Frontal cortex (tissue), 4 donors: Measurements from ENCODE around the gene STX11. TPM values are rescaled to one million over a fixed set of nuclear protein-coding genes. Genes with fewer than 3 reads are reported as not detected.
"Not testable (repeated sequence)": the region's sequence is repeated elsewhere in the genome, so short reads cannot be mapped to it uniquely, and the experiment has no call there.

Experiments
- DNase-seq, 2 donors: peaks; one replicate each; pipeline ENCODE4 v3.0.0; 2012; ENCODE audit warnings: low spot score in 2 of 2
- FAIRE-seq: peaks from 2 replicates; lab custom pipeline; 2012; peaks lifted over from hg19 to GRCh38; lab: Jason Lieb, UNC
- total RNA-seq: library from RNA; depleted of rRNA; stranded (reverse); fragments of >200 nt; gene quantifications from one replicate; pipeline ENCODE4 v1.2.3, GENCODE V29; 2014
- donor health status: control.
- donor health status: control.
- donor health status: control.

STX11 gene
- total RNA-seq: under 0.01 TPM

GRCh38 chr6:144149894-144150709 is at the start of gene STX11:
TSS of gene STX11 (plus strand) at chr6:144150517. CDS start at chr6:144186628, 36,111 bp downstream.
- DNase-seq (peak; percentile 59 to 79), FAIRE-seq (no peak)

- no peak for DNase-seq
- no peak for FAIRE-seq
These were observed 47.2 kb upstream of the STX11 start for GRCh38 chr6:144103026-144103563.

GRCh38 chr6:144104488-144104887 is 45.8 kb upstream of the STX11 start:
- no peak for FAIRE-seq
- no peak for DNase-seq

- DNase-seq (peak; percentile 20 to 50), FAIRE-seq (peak; percentile 86)
These were observed 45.3 kb upstream of the STX11 start for GRCh38 chr6:144104898-144105487.

- no peak for DNase-seq
- no peak for FAIRE-seq
These were observed 44.1 kb upstream of the STX11 start for GRCh38 chr6:144106206-144106605.

- DNase-seq (no peak), FAIRE-seq (no peak)
These were observed 40.1 kb upstream of the STX11 start for GRCh38 chr6:144110210-144110609.

- DNase-seq (no peak), FAIRE-seq (no peak)
These were observed 37.0 kb upstream of the STX11 start for GRCh38 chr6:144113366-144113765.

GRCh38 chr6:144115219-144115618 is 35.1 kb upstream of the STX11 start:
- FAIRE-seq (no peak), DNase-seq (no peak)

- no peak for DNase-seq
These were observed 30.9 kb upstream of the STX11 start for GRCh38 chr6:144119376-144119775.

GRCh38 chr6:144122861-144123260 is 27.5 kb upstream of the STX11 start:
- FAIRE-seq (no peak), DNase-seq (no peak)

More at GRCh38 chr6:144119376-144119775, 30.9 kb upstream of the STX11 start:
- no peak for FAIRE-seq

- no peak for FAIRE-seq
These were observed 26.9 kb upstream of the STX11 start for GRCh38 chr6:144123421-144123820.

GRCh38 chr6:144123836-144124235 is 26.5 kb upstream of the STX11 start:
- FAIRE-seq (no peak), DNase-seq (no peak)

More at GRCh38 chr6:144123421-144123820, 26.9 kb upstream of the STX11 start:
- DNase-seq: no peak

- DNase-seq (no peak), FAIRE-seq (no peak)
These were observed 23.2 kb upstream of the STX11 start for GRCh38 chr6:144127097-144127496.

- no peak for DNase-seq
- no peak for FAIRE-seq
These were observed 20.8 kb upstream of the STX11 start for GRCh38 chr6:144129469-144129868.

GRCh38 chr6:144131248-144131709 is 19.0 kb upstream of the STX11 start:
- FAIRE-seq: no peak
- no peak for DNase-seq

GRCh38 chr6:144132167-144132690 is 18.1 kb upstream of the STX11 start:
- not testable (repeated sequence) for DNase-seq, FAIRE-seq

GRCh38 chr6:144133225-144133821 is 17.0 kb upstream of the STX11 start:
- DNase-seq: no peak
- FAIRE-seq: no peak

GRCh38 chr6:144134176-144134575 is 16.1 kb upstream of the STX11 start:
- no peak for FAIRE-seq

GRCh38 chr6:144134737-144135136 is 15.6 kb upstream of the STX11 start:
- DNase-seq (no peak), FAIRE-seq (no peak)

More at GRCh38 chr6:144134176-144134575, 16.1 kb upstream of the STX11 start:
- no peak for DNase-seq

GRCh38 chr6:144138542-144138941 is 11.8 kb upstream of the STX11 start:
- DNase-seq (no peak), FAIRE-seq (no peak)
